OCI-LY1 (cell line): ENCODE data around the gene WDR20.
A peak's percentile ranks its signal among the peaks of the same experiment; 100 is the strongest.

Experiments
- H2AFZ ChIP-seq: fragments of 200-600 bp; sonication (generic), shearing (Covaris generic); 2 replicates; pipeline ENCODE4 v1.6.0; 2014; ENCODE audit warnings: antibody characterized with exemption, mild to moderate bottlenecking, low read length
- H3F3A ChIP-seq: fragments of 200-600 bp; sonication (generic), shearing (Covaris generic); 2 replicates; pipeline ENCODE4 v1.6.0; 2014; ENCODE audit warnings: mild to moderate bottlenecking, antibody characterized with exemption, low read length, moderate library complexity; ENCODE audit not compliant: insufficient read depth
- H3K27ac ChIP-seq: fragments of 200-600 bp; sonication (generic); 2 replicates; pipeline ENCODE4 v1.5.1; 2014; ENCODE audit warnings: low read length, mixed run types, mild to moderate bottlenecking, low read depth; ENCODE audit not compliant: poor library complexity, severe bottlenecking
- H3K27me3 ChIP-seq: fragments of 200-600 bp; sonication (generic); 2 replicates; pipeline ENCODE4 v1.6.0; 2014; ENCODE audit warnings: antibody characterized with exemption, mild to moderate bottlenecking, low read length, moderate library complexity; ENCODE audit not compliant: insufficient read depth
- H3K36me3 ChIP-seq: fragments of 200-600 bp; sonication (generic); 2 replicates; pipeline ENCODE4 v1.6.1; 2014; ENCODE audit warnings: mild to moderate bottlenecking, antibody characterized with exemption, low read length, moderate library complexity, mixed read lengths; ENCODE audit not compliant: insufficient read depth
- H3K4me1 ChIP-seq: fragments of 200-600 bp; sonication (generic); 2 replicates; pipeline ENCODE4 v1.5.1; 2014; ENCODE audit warnings: mild to moderate bottlenecking, low read length, moderate library complexity; ENCODE audit not compliant: insufficient read depth, severe bottlenecking
- H3K4me2 ChIP-seq: fragments of 200-600 bp; sonication (generic), shearing (Covaris generic); 2 replicates; pipeline ENCODE4 v1.6.1; 2014; ENCODE audit warnings: low read length
- H3K4me3 ChIP-seq: fragments of 200-600 bp; sonication (generic); 2 replicates; pipeline ENCODE4 v1.5.1; 2014; ENCODE audit warnings: low read length, low read depth, mild to moderate bottlenecking, mixed read lengths; ENCODE audit not compliant: poor library complexity, severe bottlenecking
- H3K79me2 ChIP-seq: fragments of 200-600 bp; shearing (Covaris generic); 2 replicates; pipeline ENCODE4 v1.6.1; 2016; ENCODE audit warnings: mixed run types, low read length, mixed read lengths; ENCODE audit not compliant: insufficient read depth
- H3K9ac ChIP-seq: fragments of 200-600 bp; sonication (generic), shearing (Covaris generic); 2 replicates; pipeline ENCODE4 v1.6.1; 2014; ENCODE audit warnings: mild to moderate bottlenecking, low read length, mixed read lengths
- H3K9me2 ChIP-seq: fragments of 200-600 bp; sonication (generic), shearing (Covaris generic); 2 replicates; pipeline ENCODE4 v1.6.1; 2014; ENCODE audit warnings: low read depth, mild to moderate bottlenecking, low read length, mixed read lengths
- H3K9me3 ChIP-seq: fragments of 200-600 bp; shearing (Covaris generic); 2 replicates; pipeline ENCODE4 v1.6.1; 2014; ENCODE audit warnings: low read length, mixed read lengths
- H4K20me1 ChIP-seq: fragments of 200-600 bp; sonication (generic), shearing (Covaris generic); 2 replicates; pipeline ENCODE4 v1.6.0; 2016; ENCODE audit warnings: mild to moderate bottlenecking, low read length; ENCODE audit not compliant: insufficient read depth
- EZH2 ChIP-seq: fragments of 200-600 bp; sonication (generic), shearing (Covaris generic); IDR thresholded peaks from 2 replicates; pipeline ENCODE4 v1.8.0; 2017; ENCODE audit warnings: borderline replicate concordance, mixed run types, mild to moderate bottlenecking, antibody characterized with exemption, low read length, moderate library complexity, mixed read lengths
- TF ChIP-seq, protein P1 (sequence below): fragments of 200-600 bp; sonication (generic), shearing (Covaris generic); IDR thresholded peaks from 2 replicates; pipeline ENCODE4 v1.5.1; 2017; ENCODE audit warnings: mild to moderate bottlenecking, antibody characterized with exemption, low read length, moderate library complexity, mixed read lengths

WDR20 gene

DNA sequence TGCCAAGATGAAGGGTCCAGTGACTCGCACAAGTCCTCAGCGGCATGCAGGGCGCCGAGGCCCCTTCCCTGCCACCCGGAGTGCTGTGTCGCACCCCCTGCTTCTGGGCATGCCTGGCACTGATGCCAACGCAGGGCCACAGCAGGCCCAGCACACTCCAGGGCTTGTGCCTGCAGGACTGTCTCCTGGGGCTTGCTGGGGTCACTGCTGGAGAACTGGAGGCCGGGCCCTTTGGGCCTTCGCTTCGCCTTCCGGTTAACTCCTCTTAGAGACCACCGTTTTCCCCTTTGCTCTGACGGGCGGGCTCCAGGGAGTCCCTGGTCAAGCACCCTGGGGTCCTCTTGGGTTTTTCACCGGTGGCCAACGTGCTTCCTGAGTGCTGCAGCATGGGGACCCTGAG lies 79.6 kb downstream of the WDR20 start:
- peak overlapping the region; percentile 29; the same call in 1 of the 2 replicates for H3K4me2 ChIP-seq
- H3K9ac ChIP-seq: no peak overlapping the region
- H3K27me3 ChIP-seq: no peaks in the 10 kb centered on the region
- H3K4me3 ChIP-seq: no peak overlapping the region
- H3K79me2 ChIP-seq: no peaks in the 10 kb centered on the region
- peaks cover 8% of the 10 kb centered on the region for H3K36me3 ChIP-seq
- no peak overlapping the region for H2AFZ ChIP-seq
- H3K9me3 ChIP-seq: no peaks in the 10 kb centered on the region
- no peaks in the 10 kb centered on the region for H3F3A ChIP-seq
- H3K4me1 ChIP-seq: peaks cover 43% of the 10 kb centered on the region
- no peaks in the 10 kb centered on the region for H3K9me2 ChIP-seq
- H4K20me1 ChIP-seq: no peaks in the 10 kb centered on the region
- H3K27ac ChIP-seq: peak overlapping the region; percentile 23
- TF ChIP-seq, protein P1, sequence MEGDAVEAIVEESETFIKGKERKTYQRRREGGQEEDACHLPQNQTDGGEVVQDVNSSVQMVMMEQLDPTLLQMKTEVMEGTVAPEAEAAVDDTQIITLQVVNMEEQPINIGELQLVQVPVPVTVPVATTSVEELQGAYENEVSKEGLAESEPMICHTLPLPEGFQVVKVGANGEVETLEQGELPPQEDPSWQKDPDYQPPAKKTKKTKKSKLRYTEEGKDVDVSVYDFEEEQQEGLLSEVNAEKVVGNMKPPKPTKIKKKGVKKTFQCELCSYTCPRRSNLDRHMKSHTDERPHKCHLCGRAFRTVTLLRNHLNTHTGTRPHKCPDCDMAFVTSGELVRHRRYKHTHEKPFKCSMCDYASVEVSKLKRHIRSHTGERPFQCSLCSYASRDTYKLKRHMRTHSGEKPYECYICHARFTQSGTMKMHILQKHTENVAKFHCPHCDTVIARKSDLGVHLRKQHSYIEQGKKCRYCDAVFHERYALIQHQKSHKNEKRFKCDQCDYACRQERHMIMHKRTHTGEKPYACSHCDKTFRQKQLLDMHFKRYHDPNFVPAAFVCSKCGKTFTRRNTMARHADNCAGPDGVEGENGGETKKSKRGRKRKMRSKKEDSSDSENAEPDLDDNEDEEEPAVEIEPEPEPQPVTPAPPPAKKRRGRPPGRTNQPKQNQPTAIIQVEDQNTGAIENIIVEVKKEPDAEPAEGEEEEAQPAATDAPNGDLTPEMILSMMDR: no peak
- no peak for TF ChIP-seq EZH2

DNA sequence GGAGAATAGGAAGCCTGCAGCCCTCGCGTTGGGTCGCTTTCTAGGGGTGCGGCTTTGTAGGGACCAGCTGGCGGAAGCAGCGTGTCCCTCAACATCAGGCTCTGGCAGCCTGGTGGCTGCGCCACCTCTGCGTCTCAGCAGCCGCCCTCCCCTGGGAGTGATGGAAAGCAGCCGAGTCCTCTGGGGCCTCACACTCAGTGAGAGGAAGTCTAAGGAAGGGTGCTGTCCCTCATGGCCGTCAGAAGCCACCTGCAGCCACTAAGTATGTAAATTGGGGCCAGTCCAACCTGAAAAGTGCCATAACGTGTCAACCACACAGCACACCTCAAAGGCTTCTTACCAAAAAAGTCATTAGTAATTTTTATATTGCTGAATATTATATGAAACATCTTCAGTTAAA lies 80.3 kb downstream of the WDR20 start:
- no peaks in the 10 kb centered on the region for H3K9me3 ChIP-seq
- H3K4me1 ChIP-seq: peaks cover 38% of the 10 kb centered on the region
- H3K27me3 ChIP-seq: no peaks in the 10 kb centered on the region
- H3K79me2 ChIP-seq: no peaks in the 10 kb centered on the region
- H3F3A ChIP-seq: no peaks in the 10 kb centered on the region
- no peak for TF ChIP-seq EZH2
- TF ChIP-seq, protein P1: no peak
- H2AFZ ChIP-seq: no peak overlapping the region
- H3K4me2 ChIP-seq: peak overlapping the region; percentile 29; the same call in 1 of the 2 replicates
- H3K4me3 ChIP-seq: no peak overlapping the region
- peaks cover 5% of the 10 kb centered on the region for H3K36me3 ChIP-seq
- H3K9ac ChIP-seq: no peak overlapping the region
- no peaks in the 10 kb centered on the region for H3K9me2 ChIP-seq
- H3K27ac ChIP-seq: peak overlapping the region; percentile 70
- no peaks in the 10 kb centered on the region for H4K20me1 ChIP-seq

DNA sequence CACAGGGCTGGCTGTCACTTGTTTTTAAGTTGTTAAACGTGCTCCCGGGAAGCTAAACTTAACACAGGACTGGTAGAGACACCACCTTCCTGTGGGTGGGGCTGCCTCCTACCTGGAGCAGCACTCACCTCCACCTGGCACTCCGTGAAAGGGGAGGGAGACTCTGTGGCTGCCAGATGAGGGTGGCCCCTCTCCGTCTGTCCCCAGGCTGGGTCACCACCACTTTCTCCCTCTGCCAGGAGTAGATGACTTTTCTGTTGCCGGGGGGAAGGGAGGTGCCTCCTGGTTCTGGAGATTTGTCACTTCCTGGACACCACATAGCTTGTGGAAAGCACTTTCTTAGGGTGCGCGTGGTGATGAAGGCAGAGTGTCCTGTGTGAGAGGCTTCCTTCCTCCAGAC lies 81.3 kb downstream of the WDR20 start:
- peaks cover 44% of the 10 kb centered on the region for H3K4me1 ChIP-seq
- H3K27ac ChIP-seq: peak overlapping the region; percentile 30
- no peaks in the 10 kb centered on the region for H3K9me3 ChIP-seq
- no peak overlapping the region for H3K4me3 ChIP-seq
- no peaks in the 10 kb centered on the region for H3K79me2 ChIP-seq
- H3K9ac ChIP-seq: no peak overlapping the region
- no peaks in the 10 kb centered on the region for H3K27me3 ChIP-seq
- H2AFZ ChIP-seq: no peak overlapping the region
- no peaks in the 10 kb centered on the region for H3F3A ChIP-seq
- H3K9me2 ChIP-seq: no peaks in the 10 kb centered on the region
- H3K36me3 ChIP-seq: no peaks in the 10 kb centered on the region; the same call in 1 of the 2 replicates
- no peak overlapping the region for H3K4me2 ChIP-seq
- TF ChIP-seq EZH2: no peak
- TF ChIP-seq, protein P1: no peak
- H4K20me1 ChIP-seq: no peaks in the 10 kb centered on the region
